ENCODE data around the gene ZC3HAV1.
A peak's percentile ranks its signal among the peaks of the same experiment; 100 is the strongest.

ZC3HAV1 gene

GRCh38 chr7:139011373-139011772 is 98.1 kb downstream of the ZC3HAV1 start (continued):
- no peak for TF ChIP-seq ZNF704 (tag by site-specific recombination; IDR thresholded peaks at IDR 0.05)

GRCh38 chr7:139004321-139005090 is 105.0 kb downstream of the ZC3HAV1 start:
- ChIA-PET POLR2A (no interaction called here), CTCF (interaction anchor here (2.3 kb wide), 1 partner anchor 13 kb away, joined by 10 read pairs; no protein-coding TSS in a partner anchor)
- Histone ChIP-seq H3K9me3 (ENCODE audit: control insufficient read depth, insufficient read depth, low read depth, low read length) (no peaks in the 10 kb centered on the region), H3K4me3 (ENCODE audit: low read depth, low read length) (no peak overlapping the region), H3K36me3 (ENCODE audit: control insufficient read depth in 2 of 2, insufficient read depth in 1 of 2, low read length in 2 of 2) (no peaks in the 10 kb centered on the region), H3K4me1 (ENCODE audit: control insufficient read depth, insufficient read depth, low read length) (no peaks in the 10 kb centered on the region), H3K27ac (ENCODE audit: extremely low read depth, low read depth, low read length) (no peak overlapping the region)
- TF ChIP-seq ZNF529 (tag by site-specific recombination; IDR thresholded peaks at IDR 0.05; ENCODE audit: insufficient replicate concordance) = peak; percentile 41
- no peak for TF ChIP-seq ZBTB6 (tag by site-specific recombination; IDR thresholded peaks at IDR 0.05)
- no peak for TF ChIP-seq ZNF175 (tag by site-specific recombination; IDR thresholded peaks at IDR 0.05)
- TF ChIP-seq SETDB1 (IDR thresholded peaks at IDR 0.05; ENCODE audit: insufficient read length, low read length) = peak; percentile 98
- TF ChIP-seq ZNF660 (tag by site-specific recombination; IDR thresholded peaks at IDR 0.05) = peak; percentile 30; the same call in 1 of the 2 replicates
- no peak for TF ChIP-seq ZSCAN4 (tag by site-specific recombination; IDR thresholded peaks at IDR 0.05)
- TF ChIP-seq ZNF549 (tag by site-specific recombination; IDR thresholded peaks at IDR 0.05) = peak; percentile 37; the same call in 1 of the 2 replicates
- TF ChIP-seq ZNF266 (tag by site-specific recombination; IDR thresholded peaks at IDR 0.05; ENCODE audit: low read depth) = no peak
- no peak for TF ChIP-seq KLF17 (tag by site-specific recombination; IDR thresholded peaks at IDR 0.05)
- TF ChIP-seq ZNF280D (tag by site-specific recombination; IDR thresholded peaks at IDR 0.05) = no peak
- peak; percentile 66 for TF ChIP-seq ZNF26 (tag by site-specific recombination; IDR thresholded peaks at IDR 0.05)
- no peak for TF ChIP-seq ZNF146 (tag by site-specific recombination; IDR thresholded peaks at IDR 0.05)
- TF ChIP-seq KLF9 (tag by site-specific recombination; IDR thresholded peaks at IDR 0.05; ENCODE audit: low read depth) = no peak
- no peak for TF ChIP-seq GLIS1 (tag by site-specific recombination; IDR thresholded peaks at IDR 0.05)
- no peak for TF ChIP-seq PRDM6 (tag by site-specific recombination; IDR thresholded peaks at IDR 0.05)
- no peak for TF ChIP-seq ZNF23 (tag by site-specific recombination; IDR thresholded peaks at IDR 0.05; ENCODE audit: borderline replicate concordance)
- no peak for TF ChIP-seq ZFHX2 (tag by site-specific recombination; conservative IDR thresholded peaks at IDR 0.05)
- no peak for TF ChIP-seq ZBTB20 (tag by site-specific recombination; IDR thresholded peaks at IDR 0.05)
- no peak for TF ChIP-seq ZNF449 (tag by site-specific recombination; IDR thresholded peaks at IDR 0.05)
- TF ChIP-seq ZNF645 (tag by site-specific recombination; IDR thresholded peaks at IDR 0.05) = no peak

Measured in HEK293 (cell line).